Transverse colon (tissue), 4 donors: ENCODE data around the gene HYAL3. TPM values are rescaled to one million over a fixed set of nuclear protein-coding genes. Genes with fewer than 3 reads are reported as not detected.
A peak's percentile ranks its signal among the peaks of the same experiment; 100 is the strongest.

Source experiments
- DNase-seq: peaks from one replicate; pipeline ENCODE4 v3.0.0-alpha.2; 2019
- H3K27ac ChIP-seq, 4 donors: fragments of 200-600 bp; sonication (generic); 2 replicates each; pipeline ENCODE4 v1.5.1; 2016 to 2018; ENCODE audit warnings: inconsistent platforms in 4 of 4
- H3K27me3 ChIP-seq: fragments of 200-600 bp; sonication (generic); 2 replicates; pipeline ENCODE4 v1.5.1; 2017; ENCODE audit warnings: inconsistent platforms
- H3K36me3 ChIP-seq, 4 donors: fragments of 200-600 bp; sonication (generic); 2 replicates each; pipeline ENCODE4 v1.5.1; 2017 to 2019; ENCODE audit warnings: inconsistent platforms in 4 of 4
- H3K4me1 ChIP-seq, 4 donors: fragments of 200-600 bp; sonication (generic); 2 replicates each; pipeline ENCODE4 v1.5.1; 2017 to 2020; ENCODE audit warnings: inconsistent platforms in 4 of 4
- H3K4me3 ChIP-seq, 4 donors: fragments of 200-600 bp; sonication (generic); 1 replicate in 1 of 4; 2 replicates in 3 of 4; pipeline versions ENCODE4 v1.5.1 to v1.6.1; 2017 to 2019; ENCODE audit warnings: inconsistent platforms in 4 of 4
- H3K9me3 ChIP-seq, 2 donors: fragments of 200-600 bp; sonication (generic); 2 replicates each; pipeline ENCODE4 v1.5.1; 2017 to 2019; ENCODE audit warnings: inconsistent platforms in 2 of 2
- EP300 ChIP-seq: sonication (generic); formaldehyde crosslinking; IDR thresholded peaks from one replicate; pipeline ENCODE4 v1.6.1; 2017; ENCODE audit warnings: antibody characterized with exemption, low read depth
- POLR2A ChIP-seq: fragments of 450-650 bp; IDR thresholded peaks from one replicate; pipeline ENCODE4 v1.6.1; 2016; ENCODE audit warnings: antibody characterized with exemption, mild to moderate bottlenecking, moderate library complexity
- POLR2AphosphoS5 ChIP-seq, 3 donors: sonication (generic); formaldehyde crosslinking; IDR thresholded peaks; one replicate each; pipeline ENCODE4 v1.6.1; 2016; ENCODE audit warnings: antibody characterized with exemption in 3 of 3
- WGBS, 2 donors: methylation state at CpG; one replicate each; pipeline ENCODE4 v1.1.5; 2018; ENCODE audit warnings: low coverage in 1 of 2; 5-methylcytosine and 5-hydroxymethylcytosine counted together
- in situ Hi-C, 4 donors: fragments of 200-750 bp; cut with MboI; loops; one replicate each; pipeline versions ENCODE4 v1.15.0 to v1.15.1; 2017; ENCODE audit warnings: low sequenced_read_pairs in 3 of 4, low pct_ligation_motif_present in 1 of 4, low pct_unique_long_range_greater_than_20kb in 1 of 4
- intact Hi-C: fragments of 100-400 bp; cut with DNase I; formaldehyde crosslinking; loops from one replicate; pipeline ENCODE4 v1.15.1; 2023; ENCODE audit warnings: low total_unique reads
- total RNA-seq, 4 donors: library from RNA; depleted of rRNA; stranded (reverse); fragments of >200 nt; gene quantifications; one replicate each; pipeline ENCODE4 v1.1.0, GENCODE V29; 2016
- TF ChIP-seq, protein P1 (sequence below), 5 experiments: fragments of 200-600 bp in 3 of 5; fragments of 450-650 bp in 2 of 5; sonication (generic) in 3 of 5; IDR thresholded peaks; 1 replicate in 2 of 5; 2 replicates in 3 of 5; pipeline ENCODE4 v1.5.1; 2016 to 2017; ENCODE audit warnings: antibody characterized with exemption in 5 of 5, inconsistent platforms in 3 of 5, mild to moderate bottlenecking in 2 of 5, moderate library complexity in 1 of 5

The HYAL3 gene
- total RNA-seq, 4 donors from 2014 or later, result 0.79 to 11.2 (median 3.8) TPM

DNA sequence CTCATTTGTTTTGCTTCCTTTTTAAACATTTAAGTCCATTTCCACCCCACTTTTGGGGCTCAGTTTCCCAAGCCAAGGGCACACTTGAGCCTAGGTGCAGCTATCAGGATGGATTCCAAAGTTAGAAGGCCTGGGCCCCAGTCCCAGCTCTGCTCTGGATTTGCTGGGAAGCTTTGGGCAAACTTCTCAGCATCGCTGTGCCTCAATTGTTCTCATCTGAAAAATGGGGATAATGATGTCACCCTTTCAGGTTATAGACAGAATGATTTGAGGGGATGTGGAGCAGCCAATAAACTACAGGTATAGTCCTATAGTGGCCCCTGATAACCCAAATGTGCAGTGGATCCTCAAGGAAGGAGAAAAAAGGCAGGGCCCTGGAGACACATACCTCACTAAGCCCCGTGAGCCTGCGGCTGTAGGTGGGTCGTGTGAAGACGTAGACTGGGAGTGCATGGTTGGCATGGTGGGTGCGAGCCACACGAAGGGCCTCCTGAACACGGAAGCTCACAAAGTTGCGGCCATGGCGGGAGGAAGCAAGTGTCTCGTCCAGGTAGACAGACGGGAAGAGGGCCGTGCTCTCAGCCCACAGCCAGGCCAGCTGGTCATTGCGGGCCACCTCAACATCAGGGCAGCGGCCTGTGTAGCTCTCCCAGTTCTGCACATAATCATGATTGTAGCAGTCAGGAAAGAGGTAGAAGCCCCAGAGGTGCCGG is 20.1 kb upstream of the HYAL3 start:
- in situ Hi-C loops (no loop called here), intact Hi-C loops (no loop called here)
- 89 to 100% methylated on average over 1 to 16 of the region's 16 CpGs for WGBS, 2 donors
- no peaks in the 10 kb centered on the region for H3K9me3 ChIP-seq
- H3K27ac ChIP-seq, result peak overlapping the region in 3 of 4 donors; percentile 84 to 89 (median 86)
- H3K27me3 ChIP-seq, result no peaks in the 10 kb centered on the region
- no peaks in the 10 kb centered on the region for H3K36me3 ChIP-seq
- H3K4me1 ChIP-seq, result peaks cover 35 to 67% (median 58%) of the 10 kb centered on the region in 4 donors
- H3K4me3 ChIP-seq, result peak overlapping the region in 1 of 4 donors; percentile 5
- no peak for DNase-seq
- TF ChIP-seq POLR2AphosphoS5 (IDR thresholded peaks at IDR 0.05), result no peak
- TF ChIP-seq EP300, result no peak

DNA sequence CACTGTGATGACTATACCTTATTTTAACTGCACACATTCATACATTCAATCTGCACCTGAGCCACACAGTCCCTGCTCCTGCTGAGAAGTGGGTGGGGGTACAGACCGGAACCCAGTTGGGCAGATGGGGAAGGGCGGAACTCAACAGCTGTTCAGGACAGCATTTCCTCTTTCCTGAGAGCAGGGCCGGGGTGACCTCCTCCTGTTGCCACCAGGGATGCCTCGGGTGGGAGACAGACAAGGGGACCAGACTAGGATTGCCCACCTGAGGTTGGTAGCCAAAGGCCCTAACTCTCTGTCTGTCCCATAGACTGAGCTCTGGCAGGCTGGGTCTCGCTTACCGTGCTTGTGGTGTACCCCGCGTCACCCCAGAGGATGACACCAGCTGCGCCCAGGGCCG is 19.4 kb upstream of the HYAL3 start:
- TF ChIP-seq POLR2A, result no peak
- TF ChIP-seq, protein P1, sequence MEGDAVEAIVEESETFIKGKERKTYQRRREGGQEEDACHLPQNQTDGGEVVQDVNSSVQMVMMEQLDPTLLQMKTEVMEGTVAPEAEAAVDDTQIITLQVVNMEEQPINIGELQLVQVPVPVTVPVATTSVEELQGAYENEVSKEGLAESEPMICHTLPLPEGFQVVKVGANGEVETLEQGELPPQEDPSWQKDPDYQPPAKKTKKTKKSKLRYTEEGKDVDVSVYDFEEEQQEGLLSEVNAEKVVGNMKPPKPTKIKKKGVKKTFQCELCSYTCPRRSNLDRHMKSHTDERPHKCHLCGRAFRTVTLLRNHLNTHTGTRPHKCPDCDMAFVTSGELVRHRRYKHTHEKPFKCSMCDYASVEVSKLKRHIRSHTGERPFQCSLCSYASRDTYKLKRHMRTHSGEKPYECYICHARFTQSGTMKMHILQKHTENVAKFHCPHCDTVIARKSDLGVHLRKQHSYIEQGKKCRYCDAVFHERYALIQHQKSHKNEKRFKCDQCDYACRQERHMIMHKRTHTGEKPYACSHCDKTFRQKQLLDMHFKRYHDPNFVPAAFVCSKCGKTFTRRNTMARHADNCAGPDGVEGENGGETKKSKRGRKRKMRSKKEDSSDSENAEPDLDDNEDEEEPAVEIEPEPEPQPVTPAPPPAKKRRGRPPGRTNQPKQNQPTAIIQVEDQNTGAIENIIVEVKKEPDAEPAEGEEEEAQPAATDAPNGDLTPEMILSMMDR (IDR thresholded peaks at IDR 0.05), result no peak
- no peak for TF ChIP-seq POLR2AphosphoS5 (IDR thresholded peaks at IDR 0.05)
- H3K4me1 ChIP-seq, result peaks cover 35 to 60% (median 56%) of the 10 kb centered on the region in 4 donors
- H3K4me3 ChIP-seq, result peak overlapping the region in 1 of 4 donors; percentile 5
- no peaks in the 10 kb centered on the region for H3K27me3 ChIP-seq
- intact Hi-C loops, result no loop called here
- H3K36me3 ChIP-seq, result no peaks in the 10 kb centered on the region
- DNase-seq, result no peak
- H3K9me3 ChIP-seq, result no peaks in the 10 kb centered on the region
- peak overlapping the region; percentile 81 to 89 (median 85) for H3K27ac ChIP-seq
- WGBS, 2 donors, result 89% methylated on average over 10 of the region's 10 CpGs; no CpG with 5 or more reads in 1 of the 2 donors
- in situ Hi-C loops, result no loop called here

DNA sequence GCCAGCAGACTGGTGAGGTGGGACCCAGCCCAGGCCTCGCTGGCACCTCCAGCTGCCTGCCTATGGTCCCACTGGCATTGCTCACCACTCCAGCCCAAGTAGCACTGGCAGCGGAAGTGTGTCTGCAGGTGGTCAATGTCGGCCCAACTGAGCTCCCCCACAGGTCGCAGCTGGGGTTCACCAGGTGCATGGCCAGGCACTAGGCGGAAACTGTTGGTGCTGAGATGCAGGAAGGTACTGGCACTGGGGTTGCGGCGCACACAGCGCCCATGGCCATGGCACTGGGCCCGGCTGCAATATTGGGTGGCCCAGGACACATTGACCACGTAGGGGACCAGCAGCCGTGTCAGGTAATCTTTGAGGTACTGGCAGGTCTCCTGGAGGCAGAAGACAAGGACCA is 19.0 kb upstream of the HYAL3 start:
- peak overlapping the region; percentile 81 to 89 (median 85) for H3K27ac ChIP-seq
- in situ Hi-C loops, result no loop called here
- H3K4me1 ChIP-seq, result peaks cover 35 to 59% (median 54%) of the 10 kb centered on the region in 4 donors
- H3K4me3 ChIP-seq, result no peak overlapping the region
- 85% methylated on average over 8 of the region's 11 CpGs; no CpG with 5 or more reads in 1 of the 2 donors for WGBS, 2 donors
- DNase-seq, result no peak
- H3K27me3 ChIP-seq, result no peaks in the 10 kb centered on the region
- no peaks in the 10 kb centered on the region for H3K9me3 ChIP-seq
- H3K36me3 ChIP-seq, result no peaks in the 10 kb centered on the region
- TF ChIP-seq POLR2AphosphoS5 (IDR thresholded peaks at IDR 0.05), result no peak
- no peak for TF ChIP-seq POLR2A
- TF ChIP-seq EP300, result no peak
- intact Hi-C loops, result no loop called here

DNA sequence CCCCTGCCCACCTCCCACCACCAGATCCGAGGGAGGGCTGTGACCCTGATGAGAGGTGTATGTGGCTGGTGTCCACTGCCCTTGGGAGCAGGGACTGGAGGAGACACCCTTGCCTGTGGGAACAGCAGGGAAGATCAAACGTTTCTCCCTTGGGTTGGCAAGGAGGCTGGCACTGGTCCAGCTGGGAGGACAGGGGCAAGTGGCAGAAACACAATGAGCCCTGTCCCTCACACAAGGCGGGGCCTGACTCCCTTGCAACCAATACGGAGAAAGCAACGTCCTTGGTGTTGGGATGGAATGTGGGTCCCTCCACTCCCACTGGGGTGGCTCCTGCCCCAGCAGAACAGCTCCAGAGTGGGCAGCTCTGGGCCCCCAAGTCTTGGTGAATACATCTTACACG is 18.1 kb upstream of the HYAL3 start:
- intact Hi-C loops, result no loop called here
- in situ Hi-C loops, result no loop called here
- DNase-seq, result peak; percentile 72
- no peaks in the 10 kb centered on the region for H3K27me3 ChIP-seq
- H3K4me3 ChIP-seq, result no peak overlapping the region
- TF ChIP-seq EP300, result no peak
- no peak for TF ChIP-seq POLR2AphosphoS5 (IDR thresholded peaks at IDR 0.05)
- TF ChIP-seq POLR2A, result no peak
- TF ChIP-seq, protein P1 (IDR thresholded peaks at IDR 0.05), result no peak
- peak overlapping the region; percentile 81 to 89 (median 85) for H3K27ac ChIP-seq
- no peaks in the 10 kb centered on the region for H3K9me3 ChIP-seq
- WGBS, 2 donors, result 49 to 69% methylated on average over 3 to 6 of the region's 6 CpGs
- H3K4me1 ChIP-seq, result peaks cover 35 to 53% (median 49%) of the 10 kb centered on the region in 4 donors
- H3K36me3 ChIP-seq, result no peaks in the 10 kb centered on the region

DNA sequence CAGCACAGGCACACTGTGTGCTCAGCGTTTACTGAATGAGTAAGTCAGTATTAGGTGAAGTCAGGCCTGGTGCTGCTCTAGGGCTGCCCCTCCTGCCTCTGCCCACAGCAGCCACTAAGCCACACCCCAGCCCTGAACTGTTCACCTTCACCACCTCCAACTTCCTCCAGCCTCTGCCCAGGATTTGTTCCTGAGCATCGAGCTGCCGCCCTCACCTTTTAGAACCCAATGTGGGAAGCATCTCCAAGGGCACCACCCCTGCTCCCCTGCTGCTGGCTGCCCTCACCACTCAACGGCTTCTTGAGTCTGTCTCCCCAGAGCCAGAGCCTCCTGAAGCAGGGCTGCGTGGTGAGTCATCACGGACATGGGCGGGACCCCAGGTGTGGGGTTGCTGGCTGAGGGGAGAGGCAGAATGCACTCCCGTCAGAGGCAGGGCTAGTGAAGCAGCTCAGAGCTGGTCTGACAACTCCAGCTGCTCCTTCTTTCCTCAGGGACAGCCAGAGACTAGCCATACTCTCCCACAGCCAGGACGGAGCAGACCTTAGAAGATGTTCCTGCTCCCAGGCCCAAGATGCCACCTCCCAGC is 17.5 kb upstream of the HYAL3 start:
- intact Hi-C loops, result no loop called here
- no peaks in the 10 kb centered on the region for H3K27me3 ChIP-seq
- H3K9me3 ChIP-seq, result no peaks in the 10 kb centered on the region
- TF ChIP-seq POLR2AphosphoS5 (IDR thresholded peaks at IDR 0.05) (peak; percentile 65 to 87 (median 83)), EP300 (no peak), POLR2A (peak; percentile 85)
- TF ChIP-seq, protein P1 (IDR thresholded peaks at IDR 0.05), result no peak
- WGBS, 2 donors, result 30% methylated on average over 9 of the region's 9 CpGs; no CpG with 5 or more reads in 1 of the 2 donors
- no peaks in the 10 kb centered on the region for H3K36me3 ChIP-seq
- peak; percentile 91 for DNase-seq
- H3K27ac ChIP-seq, result peak overlapping the region; percentile 81 to 89 (median 85)
- in situ Hi-C loops, result no loop called here
- no peak overlapping the region for H3K4me3 ChIP-seq
- H3K4me1 ChIP-seq, result peaks cover 31 to 47% (median 44%) of the 10 kb centered on the region in 4 donors
